IPS DF 6.9 (cell line): Measurements from ENCODE around the gene MORF4L1.
"Not testable (repeated sequence)": the region's sequence is repeated elsewhere in the genome, so short reads cannot be mapped to it uniquely, and the experiment has no call there.

Experiments
- DNase-seq: peaks from one replicate; pipeline ENCODE4 v3.0.0-alpha.2; 2013; ENCODE audit warnings: low read depth, low spot score
- H3K27ac ChIP-seq: one replicate; pipeline ENCODE4 v1.5.1; 2013; ENCODE audit warnings: low read length, control low read depth
- H3K27me3 ChIP-seq: 2 replicates; pipeline ENCODE4 v1.6.1; 2013; ENCODE audit warnings: mild to moderate bottlenecking, low read length; ENCODE audit not compliant: control insufficient read depth, insufficient read depth
- H3K36me3 ChIP-seq: 2 replicates; pipeline ENCODE4 v1.6.1; 2013; ENCODE audit warnings: low read length; ENCODE audit not compliant: control insufficient read depth, insufficient read depth
- H3K4me1 ChIP-seq: 2 replicates; pipeline ENCODE4 v1.6.1; 2013; ENCODE audit warnings: low read length; ENCODE audit not compliant: control insufficient read depth, insufficient read depth
- H3K4me3 ChIP-seq: 2 replicates; pipeline ENCODE4 v1.5.1; 2013; ENCODE audit warnings: mild to moderate bottlenecking, low read length
- H3K9me3 ChIP-seq: 2 replicates; pipeline ENCODE4 v1.6.1; 2013; ENCODE audit warnings: low read length, inconsistent platforms; ENCODE audit not compliant: control insufficient read depth, insufficient read depth
- WGBS: extraction: QIAGEN DNeasy Blood & Tissue Kit; methylation state at CpG from one replicate; pipeline ENCODE4 v1.1.7; 2013; ENCODE audit warnings: mixed read lengths, missing lambda C conversion rate; ENCODE audit not compliant: insufficient read length, insufficient coverage; 5-methylcytosine and 5-hydroxymethylcytosine counted together

MORF4L1 gene

GRCh38 chr15:78925076-78925624 is 52.5 kb downstream of the MORF4L1 start:
- no peak for DNase-seq
- no peaks in the 10 kb centered on the region for H3K9me3 ChIP-seq
- H3K27ac ChIP-seq = no peak overlapping the region
- no peaks in the 10 kb centered on the region for H3K4me1 ChIP-seq
- H3K4me3 ChIP-seq = no peak overlapping the region
- no CpG with 5 or more reads among the region's 10 CpGs for WGBS
- H3K27me3 ChIP-seq = no peaks in the 10 kb centered on the region
- peaks cover 16% of the 10 kb centered on the region for H3K36me3 ChIP-seq

- no CpG with 5 or more reads among the region's 5 CpGs for WGBS
- no peak overlapping the region for H3K4me3 ChIP-seq
- peaks cover 16% of the 10 kb centered on the region for H3K36me3 ChIP-seq
- DNase-seq = no peak
- no peaks in the 10 kb centered on the region for H3K9me3 ChIP-seq
- H3K27me3 ChIP-seq = no peaks in the 10 kb centered on the region
- no peaks in the 10 kb centered on the region for H3K4me1 ChIP-seq
- H3K27ac ChIP-seq = no peak overlapping the region
Measured at GRCh38 chr15:78925956-78926743, 53.5 kb downstream of the MORF4L1 start.

GRCh38 chr15:78927077-78927790 is 54.5 kb downstream of the MORF4L1 start:
- Histone ChIP-seq H3K27me3 (no peaks in the 10 kb centered on the region), H3K27ac (no peak overlapping the region), H3K9me3 (no peaks in the 10 kb centered on the region), H3K36me3 (peaks cover 10% of the 10 kb centered on the region), H3K4me3 (no peak overlapping the region), H3K4me1 (no peaks in the 10 kb centered on the region)
- WGBS = no CpG with 5 or more reads among the region's 17 CpGs
- DNase-seq = no peak

- not testable (repeated sequence) for H3K9me3 ChIP-seq, DNase-seq, H3K4me3 ChIP-seq, H3K27ac ChIP-seq, H3K4me1 ChIP-seq, H3K36me3 ChIP-seq, H3K27me3 ChIP-seq
- no CpG with 5 or more reads among the region's 14 CpGs for WGBS
Measured at GRCh38 chr15:78928176-78928575, 55.5 kb downstream of the MORF4L1 start.

GRCh38 chr15:78928616-78929093 is 56.0 kb downstream of the MORF4L1 start:
- Histone ChIP-seq H3K27ac (no peak overlapping the region), H3K36me3 (peaks cover 5% of the 10 kb centered on the region; the same call in 1 of the 2 replicates), H3K4me1 (no peaks in the 10 kb centered on the region)

GRCh38 chr15:78929536-78930264 is 57.0 kb downstream of the MORF4L1 start:
- Histone ChIP-seq H3K27ac (no peak overlapping the region), H3K36me3 (peaks cover 5% of the 10 kb centered on the region; the same call in 1 of the 2 replicates), H3K4me1 (no peaks in the 10 kb centered on the region), H3K4me3 (no peak overlapping the region), H3K9me3 (no peaks in the 10 kb centered on the region), H3K27me3 (no peaks in the 10 kb centered on the region)
- WGBS = no CpG with 5 or more reads among the region's 16 CpGs
- DNase-seq = no peak

More at GRCh38 chr15:78928616-78929093, 56.0 kb downstream of the MORF4L1 start:
- DNase-seq = no peak
- Histone ChIP-seq H3K27me3 (no peaks in the 10 kb centered on the region), H3K9me3 (no peaks in the 10 kb centered on the region), H3K4me3 (no peak overlapping the region)
- no CpG with 5 or more reads among the region's 14 CpGs for WGBS

- Histone ChIP-seq H3K27ac (no peak overlapping the region), H3K9me3 (no peaks in the 10 kb centered on the region), H3K4me3 (no peak overlapping the region), H3K27me3 (no peaks in the 10 kb centered on the region), H3K36me3 (no peaks in the 10 kb centered on the region; the same call in 1 of the 2 replicates), H3K4me1 (no peaks in the 10 kb centered on the region)
- DNase-seq = no peak
- no CpG with 5 or more reads among the region's 11 CpGs for WGBS
Measured at GRCh38 chr15:78930577-78931388, 58.1 kb downstream of the MORF4L1 start.

- no CpG with 5 or more reads among the region's 21 CpGs for WGBS
- Histone ChIP-seq H3K9me3 (no peaks in the 10 kb centered on the region), H3K27ac (no peak overlapping the region), H3K36me3 (no peaks in the 10 kb centered on the region; the same call in 1 of the 2 replicates), H3K4me3 (no peak overlapping the region), H3K27me3 (no peaks in the 10 kb centered on the region), H3K4me1 (no peaks in the 10 kb centered on the region)
- no peak for DNase-seq
Measured at GRCh38 chr15:78931439-78932257, 59.0 kb downstream of the MORF4L1 start.

- no peak for DNase-seq
- H3K9me3 ChIP-seq = no peaks in the 10 kb centered on the region
- WGBS = no CpG with 5 or more reads among the region's 13 CpGs
- H3K36me3 ChIP-seq = no peaks in the 10 kb centered on the region; the same call in 1 of the 2 replicates
- no peaks in the 10 kb centered on the region for H3K4me1 ChIP-seq
- H3K4me3 ChIP-seq = no peak overlapping the region
- no peak overlapping the region for H3K27ac ChIP-seq
- H3K27me3 ChIP-seq = no peaks in the 10 kb centered on the region
Measured at GRCh38 chr15:78932258-78932808, 59.6 kb downstream of the MORF4L1 start.
